Keratinocyte (primary cell): ENCODE measurements around the gene CFAP73. TPM values are rescaled to one million over a fixed set of nuclear protein-coding genes. Genes with fewer than 3 reads are reported as not detected.

Experiments
- DNase-seq: peaks from one replicate; pipeline ENCODE4 v3.0.0-alpha.2; 2011; ENCODE audit warnings: low read depth, missing footprints, low spot score
- FAIRE-seq: peaks from 2 replicates; lab custom pipeline; 2011; peaks lifted over from hg19 to GRCh38; lab: Jason Lieb, UNC
- H2AFZ ChIP-seq: 2 replicates; pipeline ENCODE4 v1.6.0; 2012; ENCODE audit warnings: low read length, control low read depth, inconsistent platforms; ENCODE audit not compliant: control insufficient read depth
- H3K27ac ChIP-seq: 2 replicates; pipeline ENCODE4 v1.5.1; 2011; ENCODE audit warnings: low read length; ENCODE audit not compliant: control insufficient read depth, insufficient read depth
- H3K27me3 ChIP-seq: 3 replicates; pipeline ENCODE4 v1.6.0; 2011; ENCODE audit warnings: low read length; ENCODE audit not compliant: control insufficient read depth, insufficient read depth; ENCODE audit errors: extremely low read depth
- H3K36me3 ChIP-seq, 2 experiments: 2 replicates in 1 of 2; 3 replicates in 1 of 2; pipeline ENCODE4 v1.5.1; 2011; ENCODE audit warnings: low read length in 2 of 2, mild to moderate bottlenecking in 1 of 2; ENCODE audit not compliant: control insufficient read depth in 2 of 2, insufficient read depth in 2 of 2; ENCODE audit errors: extremely low read depth in 1 of 2
- H3K4me1 ChIP-seq: 3 replicates; pipeline ENCODE4 v1.5.1; 2011; ENCODE audit warnings: low read length; ENCODE audit not compliant: control insufficient read depth, insufficient read depth; ENCODE audit errors: extremely low read depth
- H3K4me2 ChIP-seq: 3 replicates; pipeline ENCODE4 v1.6.0; 2011; ENCODE audit warnings: low read depth, low read length; ENCODE audit not compliant: control insufficient read depth, insufficient read depth; ENCODE audit errors: extremely low read depth
- H3K4me3 ChIP-seq, 3 experiments: fragments of 200-600 bp in 1 of 3; sonication (generic) in 1 of 3; 2 replicates in 2 of 3; 3 replicates in 1 of 3; pipeline ENCODE4 v1.5.1; 2011 to 2016; ENCODE audit warnings: low read length in 3 of 3, mild to moderate bottlenecking in 3 of 3, control low read depth in 2 of 3, inconsistent platforms in 1 of 3, low read depth in 1 of 3, mixed read lengths in 1 of 3, mixed run types in 1 of 3, moderate library complexity in 1 of 3; ENCODE audit not compliant: control insufficient read depth in 2 of 3, insufficient read depth in 2 of 3; ENCODE audit errors: extremely low read depth in 1 of 3
- H3K79me2 ChIP-seq: 2 replicates; pipeline ENCODE4 v1.6.0; 2012; ENCODE audit warnings: low read length; ENCODE audit not compliant: control insufficient read depth, insufficient read depth
- H3K9ac ChIP-seq: 3 replicates; pipeline ENCODE4 v1.6.0; 2011; ENCODE audit warnings: low read length; ENCODE audit not compliant: control insufficient read depth, insufficient read depth; ENCODE audit errors: extremely low read depth
- H3K9me1 ChIP-seq: 3 replicates; pipeline ENCODE4 v1.6.0; 2011; ENCODE audit warnings: low read length; ENCODE audit not compliant: control insufficient read depth, insufficient read depth; ENCODE audit errors: extremely low read depth
- H3K9me3 ChIP-seq: 2 replicates; pipeline ENCODE4 v1.5.1; 2012; ENCODE audit warnings: low read depth, low read length; ENCODE audit not compliant: control insufficient read depth
- H4K20me1 ChIP-seq: 3 replicates; pipeline ENCODE4 v1.6.0; 2011; ENCODE audit warnings: low read length; ENCODE audit not compliant: control insufficient read depth, insufficient read depth; ENCODE audit errors: extremely low read depth
- EZH2 ChIP-seq: IDR thresholded peaks from one replicate; pipeline ENCODE4 v1.6.1; 2012; ENCODE audit warnings: inconsistent platforms, mild to moderate bottlenecking, low read length, moderate library complexity
- dilution Hi-C: fragments of 300-500 bp; cut with MboI; formaldehyde crosslinking; loops from one replicate; pipeline ENCODE4 v1.7.0; 2020; ENCODE audit warnings: low sequenced_read_pairs; ENCODE audit not compliant: extremely low pct_ligation_motif_present
- polyA plus RNA-seq, 5 experiments: library from polyadenylated mRNA; depleted of rRNA in 3 of 5; stranded (reverse) in 3 of 5; stranded (forward) in 1 of 5; unstranded in 1 of 5; fragments of >200 nt; gene quantifications; 1 replicate in 1 of 5; 2 replicates in 3 of 5; 3 replicates in 1 of 5; pipeline versions ENCODE4 v1.2.1 to v1.2.3, GENCODE V29; 2011 to 2012; ENCODE audit warnings: missing spikeins in 2 of 5, low read depth in 1 of 5, low replicate concordance in 1 of 5
- TF ChIP-seq, protein P1 (sequence below), 3 experiments: IDR thresholded peaks in 1 of 3; conservative IDR thresholded peaks in 1 of 3; optimal IDR thresholded peaks in 1 of 3; 2 replicates in 2 of 3; 3 replicates in 1 of 3; pipeline versions ENCODE3 to v1.5.1; 2011; ENCODE audit warnings: low read length in 3 of 3, mild to moderate bottlenecking in 3 of 3, moderate library complexity in 2 of 3, control low read depth in 1 of 3, inconsistent platforms in 1 of 3; ENCODE audit not compliant: insufficient read depth in 2 of 3; ENCODE audit errors: extremely low read depth in 1 of 3

The CFAP73 gene
- polyA plus RNA-seq, 1 donor (not counting 4 experiments of a cell fraction or from before 2014, with no cell fraction given): not detected

DNA sequence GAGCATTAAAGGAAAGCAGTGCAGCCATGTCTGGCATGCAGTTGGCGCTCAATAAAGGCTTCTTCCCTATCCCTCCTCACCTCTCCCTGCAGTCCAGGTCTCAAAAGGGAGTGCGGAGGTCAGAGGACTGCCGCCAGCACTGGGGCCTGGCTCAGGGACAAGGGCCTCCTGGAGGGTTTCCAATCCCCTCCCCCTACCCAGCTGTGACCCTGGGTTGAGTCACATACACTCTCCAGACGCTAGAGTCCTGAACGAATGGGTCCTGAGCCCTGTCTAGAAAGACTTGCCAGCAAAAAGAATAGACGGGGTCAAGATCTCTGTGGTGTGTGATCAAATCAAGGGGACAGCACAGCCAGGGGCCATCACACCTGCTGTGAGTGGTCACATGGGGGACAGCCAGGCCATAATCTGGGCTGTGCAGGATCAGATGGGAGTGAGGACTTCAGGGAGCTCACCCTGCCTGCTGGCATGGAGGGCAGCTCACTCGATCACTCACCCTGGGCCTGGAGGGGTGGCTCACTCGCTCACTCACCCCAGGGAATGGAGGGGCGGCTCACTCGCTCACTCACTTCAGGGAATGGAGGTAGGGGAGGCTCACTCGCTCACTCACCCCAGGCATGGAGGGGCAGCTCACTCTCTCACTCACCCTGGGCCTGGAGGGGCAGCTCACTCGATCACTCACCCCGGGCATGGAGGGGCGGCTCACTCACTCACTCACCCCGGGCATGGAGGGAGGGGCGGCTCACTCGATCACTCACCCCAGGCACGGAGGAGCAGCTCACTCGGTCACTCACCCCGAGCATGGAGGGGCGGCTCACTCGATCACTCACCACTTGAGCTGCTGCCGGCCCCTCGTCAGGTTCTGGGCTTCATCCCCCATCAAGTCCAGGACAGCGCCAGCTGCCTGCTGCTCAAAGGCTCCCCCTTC, 12.8 kb downstream of the CFAP73 start:
- no peak for FAIRE-seq
- H4K20me1 ChIP-seq: no peaks in the 10 kb centered on the region

DNA sequence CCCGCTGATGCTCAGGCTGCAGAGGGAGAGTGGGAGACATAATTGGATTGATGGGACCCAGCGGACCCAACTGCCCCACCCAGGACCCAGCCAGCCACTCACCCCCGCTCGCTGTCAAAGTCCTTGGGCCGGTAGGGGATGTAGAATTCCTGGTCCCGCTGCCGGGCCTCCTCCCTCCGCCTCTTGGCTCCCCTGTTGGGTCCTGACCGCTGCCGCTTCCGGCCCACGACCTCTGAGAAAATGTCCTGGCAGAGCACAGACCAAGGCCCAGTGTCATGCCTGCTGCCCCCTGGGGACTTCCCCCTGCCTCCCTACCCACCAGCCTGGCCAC, 13.5 kb downstream of the CFAP73 start:
- H3K4me3 ChIP-seq: no peak overlapping the region
- no peak overlapping the region for H3K27ac ChIP-seq
- H4K20me1 ChIP-seq: no peaks in the 10 kb centered on the region
- no peaks in the 10 kb centered on the region for H3K27me3 ChIP-seq
- H3K4me1 ChIP-seq: peaks cover 3% of the 10 kb centered on the region
- no peak overlapping the region for H3K9ac ChIP-seq
- peaks cover 41% of the 10 kb centered on the region in 2 experiments for H3K36me3 ChIP-seq
- no peaks in the 10 kb centered on the region for H3K79me2 ChIP-seq
- FAIRE-seq (no peak), DNase-seq (no peak)
- TF ChIP-seq, protein P1, sequence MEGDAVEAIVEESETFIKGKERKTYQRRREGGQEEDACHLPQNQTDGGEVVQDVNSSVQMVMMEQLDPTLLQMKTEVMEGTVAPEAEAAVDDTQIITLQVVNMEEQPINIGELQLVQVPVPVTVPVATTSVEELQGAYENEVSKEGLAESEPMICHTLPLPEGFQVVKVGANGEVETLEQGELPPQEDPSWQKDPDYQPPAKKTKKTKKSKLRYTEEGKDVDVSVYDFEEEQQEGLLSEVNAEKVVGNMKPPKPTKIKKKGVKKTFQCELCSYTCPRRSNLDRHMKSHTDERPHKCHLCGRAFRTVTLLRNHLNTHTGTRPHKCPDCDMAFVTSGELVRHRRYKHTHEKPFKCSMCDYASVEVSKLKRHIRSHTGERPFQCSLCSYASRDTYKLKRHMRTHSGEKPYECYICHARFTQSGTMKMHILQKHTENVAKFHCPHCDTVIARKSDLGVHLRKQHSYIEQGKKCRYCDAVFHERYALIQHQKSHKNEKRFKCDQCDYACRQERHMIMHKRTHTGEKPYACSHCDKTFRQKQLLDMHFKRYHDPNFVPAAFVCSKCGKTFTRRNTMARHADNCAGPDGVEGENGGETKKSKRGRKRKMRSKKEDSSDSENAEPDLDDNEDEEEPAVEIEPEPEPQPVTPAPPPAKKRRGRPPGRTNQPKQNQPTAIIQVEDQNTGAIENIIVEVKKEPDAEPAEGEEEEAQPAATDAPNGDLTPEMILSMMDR (optimal IDR thresholded peaks at IDR 0.05 in 1 of 3, IDR thresholded peaks at IDR 0.05 in 1 of 3, conservative IDR thresholded peaks at IDR 0.05 in 1 of 3; ENCODE audit: extremely low read depth in 1 of 3, insufficient read depth in 2 of 3, low read length in 3 of 3): no peak
- TF ChIP-seq EZH2: no peak
- no peak overlapping the region for H2AFZ ChIP-seq
- no peak overlapping the region for H3K4me2 ChIP-seq
- no peaks in the 10 kb centered on the region for H3K9me1 ChIP-seq
- no peaks in the 10 kb centered on the region for H3K9me3 ChIP-seq
- dilution Hi-C loops: loop anchor here (25.0 kb wide), 1 partner anchor 101 kb away; the partner anchor contains the start of gene DTX1

More for the DNA sequence above, 12.8 kb downstream of the CFAP73 start:
- dilution Hi-C loops: loop anchor here (25.0 kb wide), 1 partner anchor 100 kb away; the partner anchor contains the start of gene DTX1
- Histone ChIP-seq H3K27ac (no peak overlapping the region), H3K4me2 (no peak overlapping the region), H3K27me3 (no peaks in the 10 kb centered on the region), H3K9ac (no peak overlapping the region), H3K9me3 (no peaks in the 10 kb centered on the region), H2AFZ (no peak overlapping the region), H3K79me2 (no peaks in the 10 kb centered on the region), H3K36me3 (peaks cover 40 to 43% of the 10 kb centered on the region in 2 experiments), H3K9me1 (no peaks in the 10 kb centered on the region), H3K4me1 (peaks cover 3% of the 10 kb centered on the region), H3K4me3 (no peak overlapping the region)
- no peak for DNase-seq
- TF ChIP-seq, protein P1 (optimal IDR thresholded peaks at IDR 0.05 in 1 of 3, IDR thresholded peaks at IDR 0.05 in 1 of 3, conservative IDR thresholded peaks at IDR 0.05 in 1 of 3; ENCODE audit: extremely low read depth in 1 of 3, insufficient read depth in 2 of 3, low read length in 3 of 3): no peak
- no peak for TF ChIP-seq EZH2
